Colonic mucosa (tissue), 4 donors: ENCODE results near the gene TACC2. TPM values are rescaled to one million over a fixed set of nuclear protein-coding genes. Genes with fewer than 3 reads are reported as not detected.

Experiments
- DNase-seq: peaks from one replicate; pipeline ENCODE4 v3.0.0-alpha.2; 2020
- H3K27ac ChIP-seq: fragments of 200-600 bp; one replicate; pipeline ENCODE4 v1.8.0; 2021
- H3K27me3 ChIP-seq: fragments of 200-600 bp; one replicate; pipeline ENCODE4 v1.8.0; 2021
- H3K36me3 ChIP-seq: fragments of 200-600 bp; one replicate; pipeline ENCODE4 v1.8.0; 2021
- H3K4me1 ChIP-seq: fragments of 200-600 bp; one replicate; pipeline ENCODE4 v1.8.0; 2021; ENCODE audit warnings: mild to moderate bottlenecking
- H3K4me3 ChIP-seq: fragments of 200-600 bp; one replicate; pipeline ENCODE4 v1.8.0; 2021
- H3K9ac ChIP-seq, 2 donors: one replicate each; pipeline ENCODE4 v1.7.0; 2013; ENCODE audit warnings: control low read depth in 2 of 2, low read depth in 2 of 2, low read length in 2 of 2
- H3K9me3 ChIP-seq: fragments of 200-600 bp; one replicate; pipeline ENCODE4 v1.8.0; 2021
- intact Hi-C: fragments of 100-400 bp; cut with DNase I; formaldehyde crosslinking; loops from one replicate; pipeline ENCODE4 v1.14.1; 2022
- total RNA-seq, 2 donors: library from RNA; stranded (reverse); fragmentation: NEBNext Ultra II Directional in 1 of 2; extraction: Animal tissue kit (Norgen Biotek cat#: 25700) in 1 of 2; gene quantifications; one replicate each; pipeline ENCODE4 v1.2.1, GENCODE V29; 2021
- TF ChIP-seq, protein P1 (sequence below): fragments of 200-600 bp; IDR thresholded peaks from one replicate; pipeline ENCODE4 v1.8.0; 2022; ENCODE audit warnings: antibody characterized with exemption, mild to moderate bottlenecking
- donor health status: healthy.
- donor health status: DM: no; HTN: no; CAD: no.
- donor health status: DM: no; HTN: no; CAD: no.

TACC2 gene
- total RNA-seq, 2 donors from 2014 or later = 90.0 to 93.2 TPM

DNA sequence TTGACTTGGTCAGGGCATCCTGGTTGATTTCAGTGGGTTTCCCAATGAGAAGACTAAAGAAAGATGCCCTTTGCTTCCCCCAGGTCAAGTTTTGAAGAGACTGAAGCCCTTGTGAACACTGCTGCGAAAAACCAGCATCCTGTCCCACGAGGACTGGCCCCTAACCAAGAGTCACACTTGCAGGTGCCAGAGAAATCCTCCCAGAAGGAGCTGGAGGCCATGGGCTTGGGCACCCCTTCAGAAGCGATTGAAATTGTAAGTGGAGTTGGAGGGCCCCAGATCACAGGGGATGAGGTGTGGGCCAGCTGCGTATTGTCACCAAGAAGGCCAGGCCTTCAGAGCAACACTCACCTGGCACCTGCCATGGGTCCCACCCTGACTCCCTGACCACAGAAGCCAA, 238.8 kb downstream of the TACC2 start:
- Histone ChIP-seq H3K9me3 (no peaks in the 10 kb centered on the region), H3K27me3 (no peaks in the 10 kb centered on the region), H3K36me3 (no peaks in the 10 kb centered on the region), H3K4me3 (no peak overlapping the region), H3K4me1 (no peaks in the 10 kb centered on the region), H3K9ac (no peak overlapping the region), H3K27ac (no peak overlapping the region)
- intact Hi-C loops = loop anchor here (10.0 kb wide), 1 partner anchor 1517 kb away; no protein-coding TSS in a partner anchor
- TF ChIP-seq, protein P1, sequence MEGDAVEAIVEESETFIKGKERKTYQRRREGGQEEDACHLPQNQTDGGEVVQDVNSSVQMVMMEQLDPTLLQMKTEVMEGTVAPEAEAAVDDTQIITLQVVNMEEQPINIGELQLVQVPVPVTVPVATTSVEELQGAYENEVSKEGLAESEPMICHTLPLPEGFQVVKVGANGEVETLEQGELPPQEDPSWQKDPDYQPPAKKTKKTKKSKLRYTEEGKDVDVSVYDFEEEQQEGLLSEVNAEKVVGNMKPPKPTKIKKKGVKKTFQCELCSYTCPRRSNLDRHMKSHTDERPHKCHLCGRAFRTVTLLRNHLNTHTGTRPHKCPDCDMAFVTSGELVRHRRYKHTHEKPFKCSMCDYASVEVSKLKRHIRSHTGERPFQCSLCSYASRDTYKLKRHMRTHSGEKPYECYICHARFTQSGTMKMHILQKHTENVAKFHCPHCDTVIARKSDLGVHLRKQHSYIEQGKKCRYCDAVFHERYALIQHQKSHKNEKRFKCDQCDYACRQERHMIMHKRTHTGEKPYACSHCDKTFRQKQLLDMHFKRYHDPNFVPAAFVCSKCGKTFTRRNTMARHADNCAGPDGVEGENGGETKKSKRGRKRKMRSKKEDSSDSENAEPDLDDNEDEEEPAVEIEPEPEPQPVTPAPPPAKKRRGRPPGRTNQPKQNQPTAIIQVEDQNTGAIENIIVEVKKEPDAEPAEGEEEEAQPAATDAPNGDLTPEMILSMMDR = no peak
- DNase-seq = no peak

DNA sequence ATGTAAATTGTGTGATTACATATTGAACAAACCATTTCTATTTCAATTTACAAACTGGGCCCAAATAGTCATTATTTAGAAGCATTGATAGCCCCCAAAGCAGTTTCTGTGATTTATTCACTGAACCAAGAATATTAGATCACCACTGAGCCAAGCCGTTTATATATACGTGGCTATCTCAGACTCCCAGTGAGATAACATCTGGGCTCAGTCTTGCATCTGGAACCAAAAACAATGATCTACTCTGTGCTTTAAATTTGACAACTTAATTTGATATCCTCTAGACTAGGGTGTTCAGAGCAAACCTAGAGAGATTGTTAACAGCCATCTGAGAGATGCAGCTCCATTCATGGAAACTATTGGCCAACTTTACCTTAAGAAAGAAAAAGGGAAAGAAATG, 240.7 kb downstream of the TACC2 start:
- TF ChIP-seq, protein P1 = no peak
- H3K9ac ChIP-seq = no peak overlapping the region
- no peaks in the 10 kb centered on the region for H3K36me3 ChIP-seq

DNA sequence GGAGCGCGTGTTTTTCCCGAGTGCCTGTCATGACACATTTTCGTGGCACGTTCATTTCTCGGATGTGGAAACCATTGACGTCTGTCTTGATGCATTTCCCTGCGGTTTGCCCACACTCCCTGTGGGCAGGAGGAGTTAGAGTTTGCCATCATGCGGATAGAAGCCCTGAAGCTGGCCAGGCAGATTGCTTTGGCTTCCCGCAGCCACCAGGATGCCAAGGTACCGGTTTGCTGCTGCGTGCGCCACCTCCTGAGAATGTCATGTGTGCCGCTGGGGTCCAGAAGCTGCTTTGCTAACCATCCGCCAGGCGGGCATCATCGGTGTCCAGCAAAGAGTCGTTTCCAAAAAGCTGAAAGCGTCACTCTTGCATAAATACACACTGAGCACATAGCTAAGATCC, 241.3 kb downstream of the TACC2 start:
- intact Hi-C loops = no loop called here
- Histone ChIP-seq H3K4me1 (no peaks in the 10 kb centered on the region), H3K27ac (no peak overlapping the region), H3K27me3 (no peaks in the 10 kb centered on the region), H3K4me3 (no peak overlapping the region), H3K9me3 (no peaks in the 10 kb centered on the region), H3K9ac (no peak overlapping the region), H3K36me3 (no peaks in the 10 kb centered on the region)
- TF ChIP-seq, protein P1 = no peak
- no peak for DNase-seq

More for the DNA sequence above, 240.7 kb downstream of the TACC2 start:
- Histone ChIP-seq H3K9me3 (no peaks in the 10 kb centered on the region), H3K4me3 (no peak overlapping the region), H3K27ac (no peak overlapping the region), H3K27me3 (no peaks in the 10 kb centered on the region), H3K4me1 (no peaks in the 10 kb centered on the region)
- no peak for DNase-seq
- intact Hi-C loops = loop anchor here (10.0 kb wide), 1 partner anchor 1515 kb away; no protein-coding TSS in a partner anchor

DNA sequence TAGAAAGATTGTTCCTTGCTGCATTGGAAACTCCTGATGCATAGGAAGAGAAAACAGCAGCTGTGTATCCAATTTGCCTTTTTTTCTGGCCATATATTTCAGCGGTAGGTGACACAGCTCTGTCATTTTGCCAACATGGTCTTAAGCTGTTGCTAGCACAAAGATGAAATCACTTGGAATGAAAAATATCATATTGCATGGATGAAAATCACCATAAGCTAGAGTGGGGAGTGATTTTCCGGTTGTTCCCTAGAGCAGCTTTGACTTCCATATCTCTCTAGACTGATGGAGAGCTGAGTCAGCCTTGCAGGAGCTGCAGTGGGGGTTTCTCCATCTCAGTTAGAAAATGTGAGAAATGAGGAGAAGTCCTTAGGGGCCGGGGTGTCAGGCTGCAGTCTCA, 243.8 kb downstream of the TACC2 start:
- intact Hi-C loops = no loop called here
- Histone ChIP-seq H3K9me3 (no peaks in the 10 kb centered on the region), H3K4me1 (no peaks in the 10 kb centered on the region), H3K36me3 (no peaks in the 10 kb centered on the region), H3K27ac (no peak overlapping the region), H3K4me3 (no peak overlapping the region), H3K27me3 (no peaks in the 10 kb centered on the region), H3K9ac (no peak overlapping the region)
- TF ChIP-seq, protein P1 = no peak
- DNase-seq = no peak

DNA sequence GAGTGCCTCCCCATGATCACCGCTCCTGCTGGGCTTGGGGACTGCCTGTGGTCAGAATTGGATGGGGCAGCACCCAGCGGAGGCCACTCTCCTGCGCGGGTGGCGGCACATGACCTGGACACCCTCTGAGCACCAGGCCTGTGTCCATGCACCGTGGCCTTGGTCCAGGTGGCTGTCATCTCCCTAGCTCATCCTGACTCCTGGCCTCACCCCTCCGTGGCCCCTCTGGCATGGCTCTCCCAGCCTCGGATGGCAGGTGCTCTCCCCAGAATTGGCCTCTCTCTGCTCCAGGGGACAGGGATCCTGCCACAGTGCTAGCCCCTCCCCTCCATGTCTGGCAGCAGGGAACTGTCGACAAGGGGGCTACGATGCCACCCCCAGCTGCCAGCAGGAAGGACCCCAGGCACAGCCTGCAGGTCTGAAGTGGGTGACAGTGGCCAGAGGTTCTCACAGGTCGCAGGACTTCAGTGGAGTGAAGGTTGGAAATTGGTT, 244.9 kb downstream of the TACC2 start:
- TF ChIP-seq, protein P1 = no peak
- intact Hi-C loops = no loop called here
- no peaks in the 10 kb centered on the region for H3K9me3 ChIP-seq
- H3K4me1 ChIP-seq = no peaks in the 10 kb centered on the region
- DNase-seq = no peak
- no peak overlapping the region for H3K27ac ChIP-seq
- no peak overlapping the region for H3K9ac ChIP-seq
- no peaks in the 10 kb centered on the region for H3K36me3 ChIP-seq
- H3K4me3 ChIP-seq = no peak overlapping the region
- no peaks in the 10 kb centered on the region for H3K27me3 ChIP-seq
